SK-N-SH (cell line): ENCODE results near the gene FAM78B. TPM values are rescaled to one million over a fixed set of nuclear protein-coding genes. Genes with fewer than 3 reads are reported as not detected.

Source experiments
- CTCF ChIA-PET: fragments of 300-600, 350-600 bp; formaldehyde crosslinking; extraction: SDS; loops from one replicate; lab custom pipeline; 2021; lab: Yijun Ruan, JAX
- POLR2A ChIA-PET: fragments of 350-600 bp; sonication (Branson Sonifier 250); formaldehyde crosslinking; extraction: SDS; loops from one replicate; lab custom pipeline; 2020; ENCODE audit warnings: antibody characterized with exemption, inconsistent platforms; lab: Yijun Ruan, JAX
- DNase-seq: peaks from one replicate; pipeline ENCODE4 v3.0.0; 2012
- H2AFZ ChIP-seq: fragments of 200-600 bp; sonication (generic); 2 replicates; pipeline ENCODE4 v1.8.1; 2016; ENCODE audit warnings: antibody characterized with exemption, mild to moderate bottlenecking, low read depth
- H3F3A ChIP-seq: fragments of 200-600 bp; sonication (generic); replicated peaks from 2 replicates; pipeline ENCODE3; 2016; ENCODE audit warnings: antibody characterized with exemption, mild to moderate bottlenecking; ENCODE audit not compliant: insufficient read depth
- H3K27ac ChIP-seq, 2 experiments: fragments of 200-500 bp in 1 of 2; fragments of 200-600 bp in 1 of 2; sonication (Bioruptor generic) in 1 of 2; sonication (generic), shearing (Covaris generic) in 1 of 2; 2 replicates each; pipeline versions ENCODE4 v1.5.1 to v1.6.1; 2014 to 2016; ENCODE audit warnings: low read depth in 2 of 2, inconsistent platforms in 1 of 2, low read length in 1 of 2, mild to moderate bottlenecking in 1 of 2, mixed read lengths in 1 of 2
- H3K27me3 ChIP-seq: fragments of 200-600 bp; sonication (generic), shearing (Covaris generic); 2 replicates; pipeline ENCODE4 v1.6.1; 2016; ENCODE audit warnings: mixed run types; ENCODE audit not compliant: insufficient read depth
- H3K36me3 ChIP-seq, 2 experiments: fragments of 200-500 bp in 1 of 2; fragments of 200-600 bp in 1 of 2; sonication (Bioruptor generic) in 1 of 2; sonication (generic) in 1 of 2; replicated peaks in 1 of 2; 2 replicates each; pipeline versions ENCODE3 to v1.5.1; 2014 to 2016; ENCODE audit warnings: low read length in 1 of 2, mild to moderate bottlenecking in 1 of 2; ENCODE audit not compliant: insufficient read depth in 2 of 2, control insufficient read depth in 1 of 2
- H3K4me1 ChIP-seq, 2 experiments: fragments of 200-500 bp in 1 of 2; fragments of 200-600 bp in 1 of 2; sonication (Bioruptor generic) in 1 of 2; sonication (generic), shearing (Covaris generic) in 1 of 2; 2 replicates each; pipeline versions ENCODE4 v1.5.1 to v1.6.1; 2014 to 2016; ENCODE audit warnings: low read depth in 1 of 2, low read length in 1 of 2, mixed run types in 1 of 2; ENCODE audit not compliant: insufficient read depth in 2 of 2, control insufficient read depth in 1 of 2
- H3K4me2 ChIP-seq: fragments of 200-600 bp; sonication (generic), shearing (Covaris generic); 2 replicates; pipeline ENCODE4 v1.6.1; 2017; ENCODE audit warnings: mixed run types
- H3K4me3 ChIP-seq, 2 experiments: fragments of 200-500 bp in 1 of 2; fragments of 200-600 bp in 1 of 2; sonication (Bioruptor generic) in 1 of 2; sonication (generic), shearing (Covaris generic) in 1 of 2; 2 replicates each; pipeline versions ENCODE4 v1.5.1 to v1.8.1; 2014 to 2016; ENCODE audit warnings: low read depth in 2 of 2, inconsistent platforms in 1 of 2, low read length in 1 of 2, mild to moderate bottlenecking in 1 of 2, mixed read lengths in 1 of 2, moderate library complexity in 1 of 2
- H3K79me2 ChIP-seq: fragments of 200-600 bp; sonication (generic); 2 replicates; pipeline ENCODE4 v1.8.1; 2017; ENCODE audit warnings: mild to moderate bottlenecking; ENCODE audit not compliant: insufficient read depth
- H3K9ac ChIP-seq: fragments of 200-600 bp; sonication (generic); 2 replicates; pipeline ENCODE4 v1.6.1; 2017; ENCODE audit warnings: mixed run types
- H3K9me2 ChIP-seq: fragments of 200-600 bp; sonication (generic); 2 replicates; pipeline ENCODE4 v1.6.1; 2017; ENCODE audit warnings: mixed run types
- H3K9me3 ChIP-seq: fragments of 200-600 bp; sonication (generic); 2 replicates; pipeline ENCODE4 v1.6.1; 2017; ENCODE audit warnings: mixed run types, mild to moderate bottlenecking, moderate library complexity
- H4K20me1 ChIP-seq: fragments of 200-600 bp; sonication (generic); 2 replicates; pipeline ENCODE4 v1.6.1; 2017; ENCODE audit warnings: mild to moderate bottlenecking, mixed run types; ENCODE audit not compliant: insufficient read depth
- CTCF ChIP-seq: fragments of 200-600 bp; sonication (generic); IDR thresholded peaks from 2 replicates; pipeline ENCODE4 v1.6.1; 2017; ENCODE audit warnings: antibody characterized with exemption, mild to moderate bottlenecking, moderate library complexity
- ELF1 ChIP-seq: IDR thresholded peaks from 2 replicates; pipeline ENCODE4 v1.4.0; 2012
- GATA2 ChIP-seq: sonication (generic); formaldehyde crosslinking; IDR thresholded peaks from 2 replicates; pipeline ENCODE4 v1.5.0; 2020; ENCODE audit warnings: mild to moderate bottlenecking, missing genetic modification reagents
- IRF3 ChIP-seq: fragments of 150-350 bp; IDR thresholded peaks from 2 replicates; pipeline ENCODE4 v1.6.1; 2016; ENCODE audit warnings: mild to moderate bottlenecking, low read depth, low read length
- MEF2A ChIP-seq: IDR thresholded peaks from 2 replicates; pipeline ENCODE4 v1.4.0; 2012; ENCODE audit warnings: low read depth, borderline replicate concordance
- MXI1 ChIP-seq: IDR thresholded peaks from 2 replicates; pipeline ENCODE4 v1.6.1; 2012; ENCODE audit warnings: mild to moderate bottlenecking, low read depth, low read length, improper control_type of control experiment
- PBX3 ChIP-seq: IDR thresholded peaks from 2 replicates; pipeline ENCODE4; 2012
- RAD21 ChIP-seq: IDR thresholded peaks from 2 replicates; pipeline ENCODE4 v1.6.1; 2012; ENCODE audit warnings: mild to moderate bottlenecking, low read length
- RCOR1 ChIP-seq: fragments of 150-350 bp; IDR thresholded peaks from 2 replicates; pipeline ENCODE4 v1.6.1; 2017; ENCODE audit warnings: antibody characterized with exemption, low read length
- SIN3A ChIP-seq: IDR thresholded peaks from 2 replicates; pipeline ENCODE4 v1.6.1; 2012; ENCODE audit warnings: low read depth, mild to moderate bottlenecking, low read length, moderate library complexity, borderline replicate concordance
- SMC3 ChIP-seq: IDR thresholded peaks from 2 replicates; pipeline ENCODE4 v1.6.1; 2012; ENCODE audit warnings: low read depth, low read length, improper control_type of control experiment
- WGBS: methylation state at CpG from one replicate; pipeline ENCODE4 v1.1.6; 2017; ENCODE audit warnings: low lambda C conversion rate; 5-methylcytosine and 5-hydroxymethylcytosine counted together
- polyA plus RNA-seq, 3 experiments: library from polyadenylated mRNA; depleted of rRNA; stranded (reverse); fragments of >200 nt; gene quantifications; 2 replicates each; pipeline ENCODE4 v1.2.3, GENCODE V29; 2012

Gene FAM78B
- polyA plus RNA-seq, 1 of the 3 experiments (the other 2 are of a cell fraction) = 0.36 TPM

- no peaks in the 10 kb centered on the region for H3K79me2 ChIP-seq
- DNase-seq = no peak
- POLR2A ChIA-PET = no interaction called here
- CTCF ChIA-PET = interaction anchor here (1.3 kb wide), 1 partner anchor 53 kb away, joined by 3 read pairs; no protein-coding TSS in a partner anchor
- H3K36me3 ChIP-seq = no peaks in the 10 kb centered on the region
- no peak overlapping the region for H3K4me2 ChIP-seq
- no peaks in the 10 kb centered on the region for H3K9me2 ChIP-seq
- H3K9ac ChIP-seq = no peak overlapping the region
- H4K20me1 ChIP-seq = no peaks in the 10 kb centered on the region
- H3K9me3 ChIP-seq = no peaks in the 10 kb centered on the region
- no peaks in the 10 kb centered on the region for H3F3A ChIP-seq
- no peaks in the 10 kb centered on the region for H3K27me3 ChIP-seq
- H3K4me1 ChIP-seq = no peaks in the 10 kb centered on the region
- WGBS = 6% methylated on average over 2 of the region's 2 CpGs
- no peak overlapping the region for H2AFZ ChIP-seq
- no peak for TF ChIP-seq MEF2A
- no peak for TF ChIP-seq RAD21
- no peak for TF ChIP-seq RCOR1
- TF ChIP-seq SMC3 = no peak
- TF ChIP-seq MXI1 = no peak
- no peak for TF ChIP-seq IRF3
- H3K4me3 ChIP-seq = no peak overlapping the region
- no peak overlapping the region for H3K27ac ChIP-seq
Observed at GRCh38 chr1:166112425-166112824, 54.4 kb downstream of the FAM78B start.

- DNase-seq = no peak
- Histone ChIP-seq H4K20me1 (no peaks in the 10 kb centered on the region), H3K9ac (no peak overlapping the region), H3K9me2 (no peaks in the 10 kb centered on the region), H3K27me3 (no peaks in the 10 kb centered on the region), H3K4me1 (no peaks in the 10 kb centered on the region), H3K36me3 (no peaks in the 10 kb centered on the region), H3K4me2 (no peak overlapping the region), H2AFZ (no peak overlapping the region), H3F3A (no peaks in the 10 kb centered on the region), H3K27ac (no peak overlapping the region), H3K9me3 (no peaks in the 10 kb centered on the region), H3K4me3 (no peak overlapping the region), H3K79me2 (no peaks in the 10 kb centered on the region)
- WGBS = 10% methylated on average over 3 of the region's 3 CpGs
- ChIA-PET POLR2A (no interaction called here), CTCF (no interaction called here)
- TF ChIP-seq PBX3 = no peak
- no peak for TF ChIP-seq ELF1
- no peak for TF ChIP-seq GATA2 (CRISPR knock-in tag)
- TF ChIP-seq CTCF = no peak
- TF ChIP-seq IRF3 = no peak
- no peak for TF ChIP-seq SIN3A
Observed at GRCh38 chr1:166111430-166111829, 55.4 kb downstream of the FAM78B start.
